GM19452 (cell line): ENCODE measurements around the gene MOV10.

Experiments used
- ATAC-seq: cut with Tn5 transposase; IDR thresholded peaks from one replicate; pipeline ENCODE4 v1.9.1; 2021; ENCODE audit not compliant: unreplicated experiment

MOV10 gene

GRCh38 chr1:112729909-112730308 lies 55.5 kb downstream of the MOV10 start:
- no peak for ATAC-seq

GRCh38 chr1:112731451-112731850 lies 57.0 kb downstream of the MOV10 start:
- ATAC-seq = no peak

GRCh38 chr1:112735752-112736151 lies 61.3 kb downstream of the MOV10 start:
- ATAC-seq = no peak

- ATAC-seq = no peak
Measured at GRCh38 chr1:112737573-112737972, 63.1 kb downstream of the MOV10 start.

GRCh38 chr1:112743174-112744008 lies 68.9 kb downstream of the MOV10 start:
- no peak for ATAC-seq

- ATAC-seq = no peak
Measured at GRCh38 chr1:112744009-112744578, 69.6 kb downstream of the MOV10 start.

- no peak for ATAC-seq
Measured at GRCh38 chr1:112748396-112748795, 73.9 kb downstream of the MOV10 start.
